Fibroblast of skin of left quadriceps (primary cell): ENCODE results near the gene HSD17B14.
"Not testable (repeated sequence)": the region's sequence is repeated elsewhere in the genome, so short reads cannot be mapped to it uniquely, and the experiment has no call there.

ENCODE experiments used
- DNase-seq, 2 experiments: peaks; one replicate each; pipeline ENCODE4 v3.0.0-alpha.2; 2013; ENCODE audit warnings: low read depth in 2 of 2

The HSD17B14 gene

GRCh38 chr19:48867746-48868113 lies 31.4 kb upstream of the HSD17B14 start:
- no peak for DNase-seq

DNA sequence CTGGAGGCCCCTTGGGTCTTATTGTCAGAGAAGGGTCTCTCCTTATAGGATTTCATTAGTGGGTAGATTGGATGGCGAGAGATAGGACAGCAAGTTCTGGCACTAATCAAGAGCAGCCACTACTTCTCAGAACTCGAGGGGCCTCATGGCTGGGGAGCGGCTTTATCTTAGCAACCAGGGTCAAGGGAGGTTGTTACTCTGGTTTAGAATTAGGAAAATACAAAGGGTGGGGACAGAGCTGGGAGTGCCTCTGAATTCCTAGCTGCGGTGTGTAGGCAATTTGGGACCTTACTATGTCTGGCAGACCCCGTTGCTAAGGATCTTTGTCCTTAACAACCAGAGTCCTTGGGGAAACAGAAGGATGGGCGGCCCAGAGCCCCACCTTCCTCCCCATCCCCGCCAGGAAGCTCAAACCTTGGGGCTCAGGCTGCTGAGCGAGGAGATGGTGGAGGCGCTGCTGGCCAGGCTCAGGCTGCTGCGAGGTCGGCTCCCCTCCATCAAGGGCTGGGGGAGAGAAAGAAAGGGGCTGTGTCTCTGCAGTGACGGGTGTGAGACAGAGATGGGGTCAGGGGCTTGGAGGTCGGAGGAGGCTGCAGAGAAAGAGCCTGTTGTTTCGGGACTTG lies 30.9 kb upstream of the HSD17B14 start:
- no peak for DNase-seq

- no peak for DNase-seq
Measured at GRCh38 chr19:48866692-48867091, 30.4 kb upstream of the HSD17B14 start.

GRCh38 chr19:48862827-48863226 lies 26.5 kb upstream of the HSD17B14 start:
- DNase-seq: no peak

GRCh38 chr19:48861313-48861712 lies 25.0 kb upstream of the HSD17B14 start:
- no peak for DNase-seq

- DNase-seq: no peak
Measured at GRCh38 chr19:48859711-48860572, 23.7 kb upstream of the HSD17B14 start.

- DNase-seq: no peak
Measured at GRCh38 chr19:48858984-48859710, 22.9 kb upstream of the HSD17B14 start.

DNA sequence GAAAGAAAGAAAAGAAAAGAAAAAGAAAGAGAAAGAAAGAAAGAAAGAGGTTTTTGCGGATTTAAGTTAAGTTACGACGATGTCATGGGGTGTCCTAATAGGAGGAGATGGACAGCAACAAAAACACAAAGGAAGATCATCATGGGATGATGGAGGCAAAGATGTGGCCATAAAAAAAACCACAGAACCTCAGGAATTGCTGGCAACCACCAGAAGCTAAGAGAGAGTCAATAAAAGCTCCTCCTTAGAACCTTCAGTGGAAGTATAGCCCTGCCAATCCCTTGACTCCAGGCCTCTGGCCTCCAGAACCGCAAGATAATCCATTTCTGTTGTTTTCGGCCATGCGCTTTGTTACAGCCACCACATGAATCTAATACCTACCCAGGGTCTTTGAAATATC lies 20.6 kb upstream of the HSD17B14 start:
- DNase-seq: no peak

DNA sequence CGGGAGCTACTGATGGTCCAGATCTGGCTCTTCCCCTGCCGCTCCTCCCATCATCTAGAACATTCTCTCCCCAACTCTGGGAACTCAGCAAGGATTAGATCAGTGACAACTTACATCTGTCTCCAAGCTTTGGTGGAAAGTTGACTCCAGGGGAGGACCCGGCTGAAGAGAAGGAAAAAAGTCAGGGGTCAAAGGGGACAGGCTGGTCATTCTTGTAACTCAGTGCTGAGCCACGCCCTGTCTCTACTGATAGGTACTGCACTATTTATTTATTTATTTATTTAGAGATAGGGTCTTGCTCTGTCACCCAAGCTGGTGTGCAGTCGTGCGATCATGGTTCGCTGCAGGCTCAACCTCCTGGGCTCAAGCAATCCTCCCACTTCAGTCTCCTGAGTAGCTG lies 17.8 kb upstream of the HSD17B14 start:
- no peak for DNase-seq

- DNase-seq: no peak
Measured at GRCh38 chr19:48853483-48853882, 17.2 kb upstream of the HSD17B14 start.

DNA sequence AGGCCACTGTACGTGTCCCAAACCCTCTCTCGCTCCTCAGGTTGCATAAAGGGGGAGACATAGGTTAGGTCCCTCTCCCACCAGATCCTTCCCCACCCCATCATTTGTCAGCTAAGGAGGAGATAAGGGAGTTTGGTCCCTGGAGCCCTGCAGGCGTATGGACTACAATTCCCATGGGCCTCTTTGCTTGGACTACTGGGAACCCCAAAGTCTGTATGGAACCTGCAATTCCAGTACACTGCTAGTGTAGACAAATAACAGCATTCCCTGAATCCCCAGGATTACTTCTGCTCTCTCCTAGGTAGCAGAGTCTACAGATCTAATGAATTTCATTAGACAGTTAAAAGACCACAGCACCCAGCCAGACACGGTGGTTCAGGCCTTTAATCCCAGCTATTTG lies 16.0 kb upstream of the HSD17B14 start:
- no peak for DNase-seq

GRCh38 chr19:48846659-48847058 lies 10.4 kb upstream of the HSD17B14 start:
- DNase-seq: not testable (repeated sequence)

GRCh38 chr19:48845384-48845783 lies 9.1 kb upstream of the HSD17B14 start:
- no peak for DNase-seq

GRCh38 chr19:48844472-48844871 lies 8.2 kb upstream of the HSD17B14 start:
- no peak for DNase-seq

DNA sequence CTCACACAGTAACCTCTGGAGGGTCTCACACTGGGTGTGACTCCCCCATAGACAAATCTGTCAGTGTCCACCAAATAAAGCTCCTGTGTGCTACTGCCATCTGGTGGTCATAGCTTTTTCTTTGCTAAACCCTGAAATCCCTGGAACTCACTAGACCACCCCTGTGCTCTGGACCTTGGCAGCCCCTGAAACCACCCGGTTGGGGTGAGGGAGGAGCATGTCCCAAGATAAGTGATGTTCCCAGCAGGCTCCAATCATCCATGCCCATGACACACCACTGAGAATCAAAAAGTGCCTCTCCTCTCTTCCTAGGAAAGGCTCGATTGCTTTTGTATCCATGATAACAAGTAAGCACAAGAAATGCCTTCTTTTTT lies 6.5 kb upstream of the HSD17B14 start:
- DNase-seq: no peak

- no peak for DNase-seq
Measured at GRCh38 chr19:48841571-48841970, 5.3 kb upstream of the HSD17B14 start.

DNA sequence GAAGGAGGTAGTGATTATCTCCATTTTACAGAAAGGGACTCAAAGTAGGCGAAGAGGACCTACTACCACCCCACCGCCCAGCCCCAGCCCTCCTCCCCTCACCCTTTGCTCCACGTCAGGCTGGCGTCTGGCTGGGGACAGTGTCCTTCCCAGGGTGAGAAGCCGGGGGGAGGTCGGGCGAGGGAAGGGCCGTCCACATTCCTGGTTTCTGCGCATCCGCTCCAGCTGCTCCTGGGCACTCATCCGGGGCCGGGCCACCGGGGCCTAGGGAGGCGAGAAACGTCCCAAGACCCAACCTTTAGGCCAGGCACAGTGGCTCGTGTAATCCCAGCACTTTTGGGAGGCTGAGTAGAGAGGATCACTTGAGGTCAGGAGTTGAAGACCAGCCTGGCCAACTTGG lies 4.8 kb upstream of the HSD17B14 start:
- DNase-seq: no peak

- no peak for DNase-seq
Measured at GRCh38 chr19:48837687-48838086, 1.4 kb upstream of the HSD17B14 start.

DNA sequence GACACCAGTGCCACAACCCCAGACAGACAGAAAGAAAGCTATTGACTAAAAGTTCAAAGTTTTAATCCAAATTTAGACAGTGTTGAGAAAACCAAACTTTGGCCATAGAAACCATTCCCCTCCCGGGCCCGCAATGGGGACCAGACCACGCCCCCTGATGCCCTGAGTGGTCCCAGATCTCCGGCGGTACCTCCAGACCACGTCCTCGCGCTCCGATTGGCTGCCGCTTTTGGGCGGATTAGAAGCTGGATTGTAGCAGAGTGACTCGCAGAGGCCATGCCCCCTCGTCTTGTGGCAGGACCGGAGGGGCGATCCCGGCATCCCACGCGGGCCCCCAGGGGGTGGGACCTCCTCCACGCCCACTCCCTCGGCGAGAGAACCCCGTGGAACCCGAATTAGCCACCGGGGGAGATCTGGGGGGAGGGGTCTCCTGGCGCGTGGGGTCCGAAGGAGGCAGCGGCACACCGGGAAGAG lies 797 bp upstream of the HSD17B14 start:
- peak; percentile 75 to 83 for DNase-seq

DNA sequence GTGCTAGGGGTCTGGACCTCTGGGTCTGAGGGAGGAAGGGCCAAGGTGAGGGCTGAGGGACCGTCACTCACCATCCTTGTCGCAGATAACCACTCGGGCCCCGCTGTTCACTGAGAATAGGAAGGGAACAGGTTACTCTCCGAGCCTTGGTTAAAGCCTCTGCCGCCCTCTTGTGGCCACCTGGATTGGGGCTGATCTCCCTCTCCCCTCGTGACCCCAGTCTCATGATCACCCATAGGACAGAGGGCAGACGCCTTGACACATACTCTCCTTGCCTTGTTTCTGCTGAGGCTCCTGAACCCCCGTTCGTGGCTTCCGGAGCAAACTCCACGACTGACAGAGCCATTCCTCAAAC lies 580 bp downstream of the HSD17B14 start:
- peak; percentile 42 to 45 for DNase-seq

GRCh38 chr19:48833977-48834376 lies 2.3 kb downstream of the HSD17B14 start:
- DNase-seq: no peak

DNA sequence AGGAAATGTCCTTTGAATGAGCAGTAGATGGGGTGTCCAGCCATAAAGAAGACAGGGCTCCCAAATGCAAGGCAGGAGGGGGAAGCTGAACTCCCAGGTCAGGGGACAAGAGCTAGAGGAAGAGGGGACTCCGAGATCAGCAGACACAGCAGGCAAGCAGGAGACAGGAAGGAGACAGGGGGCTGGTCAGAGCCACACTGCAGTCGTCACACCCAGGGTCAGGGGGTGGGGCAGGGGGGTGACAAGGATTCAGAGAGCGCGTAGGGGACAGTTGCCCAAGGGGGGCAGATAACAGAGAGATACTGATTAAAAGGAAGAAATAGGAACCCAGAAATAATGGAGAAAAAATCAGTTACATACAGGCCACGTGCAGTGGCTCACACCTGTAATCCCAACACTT lies 3.2 kb downstream of the HSD17B14 start:
- DNase-seq: no peak

- no peak for DNase-seq
Measured at GRCh38 chr19:48830965-48831364, 5.3 kb downstream of the HSD17B14 start.
